ENCODE measurements around the gene SNED1.

SNED1 gene

DNA sequence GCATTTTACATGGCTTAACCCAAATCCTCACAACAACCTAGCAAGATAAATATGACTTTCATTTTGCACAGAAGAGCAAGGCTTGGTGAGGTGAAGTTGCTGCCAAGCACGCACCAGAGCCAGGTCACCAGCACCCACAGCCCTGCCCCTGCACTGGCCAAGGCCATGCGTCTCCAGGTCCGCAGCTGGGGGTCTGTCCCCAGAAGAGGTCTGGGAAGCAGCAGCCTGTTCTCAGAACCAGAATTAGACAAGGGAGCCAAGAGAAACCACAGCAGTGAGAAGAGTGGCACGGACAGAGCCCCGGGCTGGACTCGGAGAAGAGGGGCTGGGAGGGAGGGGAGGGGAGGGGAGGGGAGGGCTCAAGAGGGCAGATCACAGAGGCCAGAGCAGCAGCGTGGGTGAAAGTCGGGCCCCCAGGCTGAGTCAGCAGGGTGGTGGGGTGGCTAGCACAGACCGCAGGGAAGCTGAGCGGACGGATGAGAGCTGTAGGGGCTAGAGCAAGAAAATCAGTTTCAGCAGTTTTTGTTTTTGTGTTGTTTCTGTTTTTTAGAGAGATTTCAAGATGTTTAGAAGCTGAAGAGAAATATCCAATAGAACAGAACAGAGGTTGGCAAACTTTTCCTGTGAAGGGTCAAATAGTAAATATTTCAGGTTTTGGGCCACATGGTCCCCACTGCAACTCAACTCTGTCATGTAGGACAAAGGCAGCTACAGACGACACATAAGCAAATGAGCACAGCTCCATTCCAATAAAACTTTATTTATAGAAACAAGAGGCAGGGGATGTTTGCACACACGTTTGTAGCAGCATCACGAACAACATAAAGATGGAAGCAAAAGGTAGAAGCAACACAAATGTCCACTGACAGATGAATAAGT lies 111.0 kb downstream of the SNED1 start:
- no peak for DNase-seq (ENCODE audit: low spot score)

DNA sequence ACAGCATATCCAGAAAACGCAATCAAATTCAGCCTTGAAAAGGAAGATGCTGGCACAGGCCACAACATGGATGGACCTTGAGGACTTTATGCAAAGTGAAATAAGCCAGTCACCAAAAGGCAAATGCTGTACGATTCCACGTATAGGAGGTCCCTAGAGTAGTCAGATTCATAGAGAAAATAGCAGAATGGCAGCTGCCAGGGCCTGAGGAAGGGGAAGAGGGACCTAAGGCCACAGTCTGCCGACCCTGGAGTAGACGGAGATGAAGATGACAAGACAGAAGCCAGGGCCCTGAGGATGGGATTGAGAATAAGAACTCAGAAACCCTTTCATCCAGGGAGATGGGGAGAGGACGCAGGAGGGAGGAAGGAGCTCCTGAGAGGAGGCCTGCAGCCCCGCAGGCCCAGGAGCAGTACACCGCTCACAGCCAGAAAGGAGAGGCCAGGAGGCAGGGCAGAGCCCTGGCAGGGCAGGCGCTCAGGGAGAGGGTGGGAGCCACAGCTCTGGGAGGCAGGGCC lies 111.7 kb downstream of the SNED1 start:
- no peak for DNase-seq (ENCODE audit: low spot score)

DNA sequence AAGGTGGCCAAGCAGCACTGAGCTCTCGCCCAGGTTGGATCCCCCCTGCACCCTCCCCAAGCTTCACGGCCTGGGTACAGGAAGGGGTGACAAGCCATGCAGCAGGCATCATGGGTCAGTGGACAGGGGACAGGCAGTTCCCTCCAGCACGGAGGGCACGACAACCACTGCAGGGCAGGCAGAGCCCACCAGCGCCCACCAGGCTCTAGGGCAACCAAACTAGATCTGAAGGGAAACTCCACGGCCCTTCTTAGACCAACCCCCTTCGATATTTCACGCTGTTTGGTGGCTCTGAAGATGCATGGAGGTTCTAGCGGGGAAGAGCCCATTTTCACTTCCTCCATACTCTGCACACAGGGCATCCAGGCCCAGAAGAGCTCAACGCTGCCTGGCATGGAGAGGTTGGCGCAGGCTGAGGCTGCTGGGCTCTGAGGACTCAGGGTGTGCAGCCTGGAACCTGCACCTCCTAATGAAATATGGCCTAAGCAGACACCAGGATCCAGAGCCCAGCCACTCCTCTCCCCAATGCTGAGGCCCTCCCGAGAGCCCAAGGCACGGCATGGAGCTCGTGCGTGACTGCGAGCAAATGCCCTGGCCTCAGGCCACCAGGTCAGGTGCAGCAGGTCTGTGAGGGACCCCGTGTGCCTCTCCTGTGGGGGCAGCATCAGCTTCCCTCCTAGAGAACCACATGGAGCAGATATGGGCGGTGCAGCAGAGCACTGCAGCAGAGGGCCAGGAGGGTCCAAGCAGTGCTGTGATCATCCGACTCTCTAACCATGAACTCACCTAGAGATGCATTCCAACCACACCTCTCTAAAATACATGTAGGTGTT lies 112.4 kb downstream of the SNED1 start:
- no peak for DNase-seq (ENCODE audit: low spot score)

DNA sequence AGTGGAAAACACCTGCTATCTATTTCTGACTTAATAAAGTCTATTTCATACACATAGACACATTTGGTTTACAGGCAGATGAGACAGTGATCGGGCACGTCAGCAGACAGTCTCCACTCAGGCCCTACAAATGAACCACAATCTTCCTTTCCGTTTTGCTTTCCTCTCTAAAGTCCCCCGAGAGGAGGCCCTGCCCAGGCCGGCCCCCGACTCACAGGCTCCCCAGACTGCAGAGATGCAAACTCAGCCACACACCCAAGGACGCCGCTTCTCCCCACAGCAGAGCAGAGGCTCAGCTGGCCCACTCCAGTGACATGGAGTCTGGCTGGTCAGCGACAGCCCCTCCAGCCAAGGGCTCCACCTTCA lies 113.0 kb downstream of the SNED1 start:
- no peak for DNase-seq (ENCODE audit: low spot score)

DNA sequence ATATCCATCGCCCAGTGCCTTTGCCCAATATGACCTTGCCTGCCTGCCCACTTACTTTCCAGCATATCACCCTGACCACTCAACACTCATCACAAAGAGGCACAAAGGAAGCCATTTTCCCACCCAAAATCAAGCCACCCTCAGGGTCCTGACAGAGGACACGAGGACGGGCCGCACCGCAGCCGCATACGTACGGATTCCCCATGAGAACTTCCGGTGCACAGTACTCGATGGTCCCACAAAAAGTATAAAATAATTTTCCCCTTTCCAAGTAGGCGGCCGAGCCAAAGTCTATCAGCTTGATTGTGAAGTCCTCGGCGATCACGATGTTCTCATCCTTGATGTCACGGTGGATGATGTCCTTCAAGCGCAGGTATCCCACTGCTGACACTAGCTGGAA lies 113.6 kb downstream of the SNED1 start:
- no peak for DNase-seq (ENCODE audit: low spot score)

DNA sequence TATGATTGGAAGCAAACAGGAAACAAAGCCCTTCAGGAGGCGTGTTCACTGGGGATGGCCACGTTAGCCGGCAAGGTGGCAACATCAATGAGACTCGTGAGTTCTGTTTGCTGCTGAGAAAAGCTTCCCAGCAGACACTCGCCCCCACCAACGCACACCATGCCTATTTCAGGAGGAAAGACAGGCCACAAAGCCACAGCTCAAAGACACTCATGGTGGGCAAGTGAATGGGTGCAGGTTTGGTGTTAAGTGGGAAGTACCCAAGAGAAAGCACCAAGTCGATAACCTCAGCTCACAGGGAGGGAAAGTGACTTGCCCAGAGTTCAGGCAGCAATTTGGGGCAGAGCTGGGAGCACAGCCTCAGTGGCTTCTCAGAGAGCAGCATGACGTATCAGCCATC lies 114.2 kb downstream of the SNED1 start:
- no peak for DNase-seq (ENCODE audit: low spot score)

DNA sequence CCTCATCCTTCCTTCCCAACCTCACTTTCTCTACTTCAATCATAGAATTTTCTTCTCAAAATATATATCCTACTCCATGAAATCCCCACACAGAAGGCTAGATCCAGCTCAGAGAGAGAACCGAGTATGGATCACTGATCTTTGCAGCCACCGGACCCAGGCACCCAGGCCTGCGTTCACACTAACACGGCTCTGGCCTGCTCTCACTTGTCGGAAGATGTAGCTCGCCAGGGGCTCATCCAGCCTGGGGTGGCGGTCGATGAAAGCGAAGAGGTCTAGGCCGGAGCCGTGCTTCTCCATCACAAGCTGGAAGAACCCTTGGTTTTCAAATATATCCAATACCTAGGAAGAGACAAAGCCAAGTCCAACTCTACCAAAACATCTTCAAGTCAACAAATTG lies 116.4 kb downstream of the SNED1 start:
- DNase-seq (ENCODE audit: low spot score) = no peak

DNA sequence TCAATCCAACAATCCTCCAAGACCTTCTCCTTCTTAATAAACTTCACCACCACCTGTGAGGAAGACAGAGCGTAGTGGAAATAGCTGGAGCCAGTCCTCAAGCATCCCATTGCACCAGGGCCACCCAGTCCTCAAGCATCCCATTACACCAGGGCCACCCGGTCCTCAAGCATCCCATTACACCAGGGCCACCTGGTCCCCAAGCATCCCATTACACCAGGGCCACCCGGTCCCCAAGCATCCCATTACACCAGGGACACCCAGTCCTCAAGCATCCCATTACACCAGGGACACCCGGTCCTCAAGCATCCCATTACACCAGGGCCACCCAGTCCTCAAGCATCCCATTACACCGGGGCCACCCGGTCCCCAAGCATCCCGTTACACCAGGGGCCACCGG lies 116.9 kb downstream of the SNED1 start:
- DNase-seq (ENCODE audit: low spot score) = no peak

DNA sequence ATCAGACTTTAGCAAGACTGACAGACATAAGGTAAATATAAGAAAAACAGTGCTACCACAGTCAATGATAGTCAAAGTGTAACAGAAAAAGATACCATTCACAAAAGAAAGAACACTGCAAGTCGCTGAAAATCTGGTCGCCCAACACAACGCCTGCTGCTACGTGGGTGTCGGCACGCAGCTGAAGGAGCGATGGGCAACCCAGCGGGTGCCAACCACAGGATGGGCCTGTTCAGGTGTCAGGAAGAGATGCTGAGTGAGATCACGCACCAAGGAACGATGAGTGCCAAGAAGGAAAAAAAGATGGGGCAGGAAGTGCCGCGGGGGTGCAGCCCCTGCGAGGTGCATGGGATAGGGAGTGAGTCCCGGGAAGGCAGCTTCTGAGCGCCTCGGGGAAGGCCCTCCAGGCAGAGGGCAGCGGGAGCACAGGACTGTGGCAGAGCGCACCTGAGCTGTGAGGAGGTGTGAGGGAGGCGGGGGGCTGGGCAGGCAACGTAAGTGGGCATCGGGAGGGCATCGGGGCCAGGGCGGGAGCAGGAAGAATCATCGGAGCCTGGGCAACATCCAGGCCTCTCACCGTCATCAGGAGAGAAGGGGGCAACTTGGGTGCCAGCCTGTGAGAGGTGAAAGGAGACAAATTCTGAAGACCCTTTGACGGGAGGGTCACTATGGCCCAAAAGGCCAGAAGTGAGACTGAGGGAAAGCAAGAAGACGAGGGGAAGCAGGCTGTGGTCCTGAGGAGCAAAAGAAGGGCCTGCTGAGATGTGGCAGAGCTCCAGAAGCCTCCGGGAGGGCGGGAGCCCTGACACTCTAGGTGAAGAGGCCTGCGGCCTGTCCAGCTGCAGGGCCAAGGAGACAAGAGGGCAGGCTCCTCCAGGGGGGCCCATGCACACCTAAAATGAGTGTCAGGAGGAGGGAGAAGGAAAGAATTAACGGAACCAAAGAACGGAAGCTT lies 118.5 kb downstream of the SNED1 start:
- DNase-seq (ENCODE audit: low spot score) = no peak

DNA sequence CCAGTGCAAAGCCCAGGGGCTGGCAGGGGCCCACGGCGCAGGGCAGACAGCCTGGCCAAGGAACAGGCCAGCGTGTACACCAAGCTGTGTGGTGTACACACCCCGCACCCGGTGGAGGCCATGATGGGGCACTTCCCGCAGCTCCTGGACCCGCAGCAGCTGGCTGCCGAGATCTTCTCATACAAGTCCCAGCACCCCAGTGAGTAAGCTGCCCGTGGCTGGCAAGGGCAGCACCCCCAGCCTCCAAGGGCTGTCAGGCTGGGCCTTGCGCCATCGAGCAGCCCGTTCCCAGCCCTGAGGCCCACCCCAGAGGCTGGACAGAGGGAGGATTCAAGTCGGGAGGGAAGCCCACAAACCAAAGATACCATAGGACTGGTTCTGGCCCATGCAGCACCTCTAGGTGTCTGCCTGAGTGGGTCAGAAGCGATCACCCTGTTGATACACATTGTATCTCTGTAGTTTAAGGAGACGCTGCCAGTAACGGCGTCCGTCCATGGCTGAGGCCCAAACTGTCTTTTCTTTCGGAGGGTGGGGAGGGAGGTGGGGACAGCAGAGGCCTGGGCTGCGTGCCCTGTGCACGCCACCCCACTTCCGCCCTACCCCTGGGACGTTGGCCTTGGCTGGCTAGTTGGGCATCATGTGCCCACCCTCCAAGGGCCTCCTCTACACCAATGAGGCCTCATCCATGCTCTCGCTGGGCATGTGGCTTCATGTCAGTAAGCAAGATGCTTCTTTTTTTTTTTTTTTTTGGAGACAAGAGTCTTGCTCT lies 120.5 kb downstream of the SNED1 start:
- DNase-seq (ENCODE audit: low spot score) = no peak

DNA sequence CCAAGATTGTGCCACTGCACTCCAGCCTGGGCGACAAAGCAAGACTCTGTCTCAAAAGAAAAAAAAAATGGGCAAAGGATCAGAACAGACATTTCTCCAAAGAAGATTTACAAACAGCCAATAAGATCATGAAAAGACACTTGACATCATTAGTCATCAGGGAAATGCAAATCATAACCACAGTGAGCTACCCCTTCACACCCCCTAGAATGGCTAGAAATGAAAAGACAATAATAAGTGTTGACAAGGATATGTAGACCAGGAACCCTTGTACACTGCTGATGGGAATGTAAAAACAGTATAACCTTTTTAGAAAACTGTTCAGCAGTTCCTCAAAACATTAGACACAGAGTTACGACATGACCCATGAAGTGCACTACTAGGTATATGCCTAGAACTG lies 122.0 kb downstream of the SNED1 start:
- no peak for DNase-seq (ENCODE audit: low spot score)

DNA sequence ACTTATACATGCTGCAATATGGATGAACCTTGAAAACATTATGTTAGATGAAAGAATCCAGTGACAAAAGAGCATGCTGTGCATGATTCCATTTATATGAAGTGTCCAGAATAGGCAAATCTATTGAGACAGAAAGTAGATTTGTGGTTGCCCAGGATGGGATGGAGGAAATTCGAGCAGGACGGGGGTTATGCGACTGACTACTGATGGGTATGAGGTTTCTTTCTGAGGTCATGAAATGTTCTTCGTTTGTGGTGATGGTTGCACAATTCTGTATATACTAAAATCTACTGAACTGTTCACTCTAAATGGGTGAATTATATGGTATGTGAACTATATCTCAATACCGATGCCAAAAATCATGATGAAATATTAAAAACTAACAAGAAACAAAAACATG lies 122.6 kb downstream of the SNED1 start:
- no peak for DNase-seq (ENCODE audit: low spot score)

DNA sequence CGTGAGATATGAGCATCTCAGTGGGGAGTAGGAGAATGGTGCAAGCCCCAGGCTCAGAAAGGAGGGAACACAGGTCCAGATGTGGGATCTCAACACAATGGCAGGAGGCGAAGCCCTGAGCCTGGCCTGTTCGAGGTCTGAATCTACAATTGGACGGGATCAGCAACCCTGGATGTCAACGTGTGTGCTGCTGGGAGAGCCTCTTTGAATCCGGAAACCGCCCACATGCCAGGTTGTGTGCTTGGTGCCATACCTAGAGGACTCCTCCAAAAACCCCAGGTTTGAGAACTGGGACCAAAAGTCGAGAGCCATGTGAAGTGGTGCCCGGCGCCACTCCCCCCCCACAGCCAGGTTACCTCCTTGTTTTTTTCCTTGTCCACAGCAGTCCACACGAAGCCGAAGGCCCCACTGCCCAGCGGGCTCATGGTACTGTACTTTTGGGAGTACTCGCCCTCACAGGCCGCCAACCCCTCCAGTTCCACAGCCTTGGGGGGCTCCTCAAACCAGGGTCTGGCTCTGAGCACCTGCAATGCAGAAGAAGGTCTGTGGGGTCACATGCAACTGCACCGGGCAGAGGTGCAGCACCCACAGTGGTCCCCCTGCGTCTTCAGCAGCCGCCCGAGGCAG lies 124.1 kb downstream of the SNED1 start:
- no peak for DNase-seq (ENCODE audit: low spot score)

DNA sequence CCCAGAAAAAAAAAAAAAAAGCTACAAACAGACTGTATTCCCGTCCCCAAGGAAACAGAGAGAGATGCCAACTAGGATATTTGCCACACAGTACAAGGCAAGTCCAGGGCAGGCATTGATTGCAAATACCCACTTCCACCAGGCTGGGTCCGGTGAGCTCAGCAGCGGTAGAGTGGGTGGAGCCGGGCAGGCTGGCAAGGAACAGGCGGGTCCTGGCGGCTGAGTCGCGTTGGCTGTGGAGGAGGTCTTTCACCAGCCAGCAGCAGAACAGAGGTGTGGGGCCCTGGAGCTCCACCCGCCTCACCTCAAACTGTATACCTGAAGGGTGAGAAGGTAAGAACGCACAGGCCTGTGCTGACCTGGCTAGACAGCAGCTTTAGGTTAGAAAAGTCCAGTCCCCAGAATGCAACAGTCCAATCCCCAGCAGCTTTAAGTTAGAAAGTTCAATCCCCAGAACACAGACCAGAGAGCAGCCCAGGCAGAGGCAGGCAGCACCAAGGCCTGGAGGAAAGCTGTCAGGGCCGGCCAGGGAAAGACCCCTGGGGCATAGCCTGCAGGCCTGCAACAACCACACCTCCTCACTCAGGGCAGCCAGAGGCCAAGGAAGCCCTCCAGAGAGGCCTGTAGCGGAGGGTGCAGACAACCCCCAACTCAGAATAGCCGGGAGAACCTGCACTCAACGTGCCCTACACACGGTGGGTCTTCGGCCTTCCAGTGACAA lies 125.6 kb downstream of the SNED1 start:
- DNase-seq (ENCODE audit: low spot score) = no peak

DNA sequence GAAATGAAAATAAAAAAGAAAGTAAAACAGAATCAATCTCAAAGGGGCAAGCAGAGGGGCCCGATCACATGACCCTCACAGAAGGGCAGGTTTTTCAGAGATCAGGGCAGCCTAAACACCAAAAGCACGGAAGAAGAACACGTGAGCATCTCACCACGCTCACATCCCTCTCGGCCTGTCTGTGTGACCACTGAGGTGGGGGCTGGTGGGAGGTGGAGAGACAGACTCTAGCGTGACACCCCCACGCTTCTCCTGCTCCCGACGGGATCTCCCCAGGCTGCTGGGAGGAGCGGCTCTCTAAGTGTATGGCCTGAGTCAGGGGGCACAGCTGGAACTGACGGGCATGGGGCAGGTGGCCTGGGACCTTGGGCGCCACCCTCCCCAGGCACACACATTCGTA lies 127.2 kb downstream of the SNED1 start:
- no peak for DNase-seq (ENCODE audit: low spot score)

DNA sequence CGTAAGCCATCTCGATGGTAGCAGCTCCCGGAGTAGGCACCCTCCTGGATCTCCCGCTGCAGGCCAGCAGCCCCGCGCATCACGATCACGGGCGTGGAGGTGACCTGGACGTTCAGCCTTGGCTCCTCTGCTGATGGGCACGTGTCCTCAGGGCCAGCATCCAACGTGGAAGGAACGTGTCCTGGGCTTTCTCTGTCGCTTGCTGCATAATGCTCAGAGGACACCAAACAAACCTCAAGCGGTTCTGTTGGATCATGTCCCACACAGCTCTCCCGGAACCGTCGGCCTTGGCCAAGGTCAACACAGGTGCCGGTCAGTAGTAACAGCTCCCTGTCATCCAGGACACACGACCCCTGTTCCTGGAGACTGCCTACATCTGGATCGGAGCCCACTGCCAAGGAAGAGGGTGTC lies 127.8 kb downstream of the SNED1 start:
- no peak for DNase-seq (ENCODE audit: low spot score)

DNA sequence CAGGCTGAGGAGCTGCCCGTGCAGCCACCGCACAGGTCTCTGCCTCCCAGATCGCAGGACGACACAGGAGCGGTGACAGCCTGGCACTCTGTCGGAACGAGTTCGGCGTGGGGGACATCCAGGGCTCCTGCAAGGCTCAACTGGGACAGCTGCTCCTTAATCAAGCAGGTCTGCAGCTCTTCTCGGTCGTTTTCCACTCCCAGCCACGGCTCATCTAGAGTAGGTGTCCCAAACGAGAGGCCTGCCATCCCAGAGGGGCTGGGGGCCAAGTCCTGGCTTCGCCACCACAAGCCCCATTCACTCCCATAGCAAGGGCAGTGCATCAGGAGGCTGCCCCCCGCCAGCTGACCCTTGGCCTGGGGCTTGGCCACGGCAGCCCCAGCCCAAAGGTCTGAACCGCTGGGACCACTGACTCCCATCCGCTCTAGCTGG lies 128.4 kb downstream of the SNED1 start:
- DNase-seq (ENCODE audit: low spot score) = no peak

DNA sequence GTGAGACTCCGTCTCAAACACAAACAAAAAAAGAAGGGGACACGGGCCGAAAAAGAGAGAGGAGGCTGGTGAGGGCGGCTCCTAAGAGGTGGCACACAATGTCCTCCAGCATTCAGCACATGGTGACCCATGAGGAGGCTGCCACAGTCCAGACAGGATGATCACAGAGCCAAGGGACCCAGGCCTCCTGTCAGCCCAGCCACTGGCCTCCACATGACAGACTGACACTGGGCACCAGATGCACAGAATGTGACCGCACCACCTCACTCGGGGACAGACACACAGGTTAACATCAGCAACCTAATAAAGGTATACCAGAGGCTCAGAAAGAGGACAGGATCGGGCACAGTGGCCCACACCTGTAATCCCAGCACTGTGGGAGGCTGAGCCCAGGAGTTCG lies 129.8 kb downstream of the SNED1 start:
- DNase-seq (ENCODE audit: low spot score) = no peak

DNA sequence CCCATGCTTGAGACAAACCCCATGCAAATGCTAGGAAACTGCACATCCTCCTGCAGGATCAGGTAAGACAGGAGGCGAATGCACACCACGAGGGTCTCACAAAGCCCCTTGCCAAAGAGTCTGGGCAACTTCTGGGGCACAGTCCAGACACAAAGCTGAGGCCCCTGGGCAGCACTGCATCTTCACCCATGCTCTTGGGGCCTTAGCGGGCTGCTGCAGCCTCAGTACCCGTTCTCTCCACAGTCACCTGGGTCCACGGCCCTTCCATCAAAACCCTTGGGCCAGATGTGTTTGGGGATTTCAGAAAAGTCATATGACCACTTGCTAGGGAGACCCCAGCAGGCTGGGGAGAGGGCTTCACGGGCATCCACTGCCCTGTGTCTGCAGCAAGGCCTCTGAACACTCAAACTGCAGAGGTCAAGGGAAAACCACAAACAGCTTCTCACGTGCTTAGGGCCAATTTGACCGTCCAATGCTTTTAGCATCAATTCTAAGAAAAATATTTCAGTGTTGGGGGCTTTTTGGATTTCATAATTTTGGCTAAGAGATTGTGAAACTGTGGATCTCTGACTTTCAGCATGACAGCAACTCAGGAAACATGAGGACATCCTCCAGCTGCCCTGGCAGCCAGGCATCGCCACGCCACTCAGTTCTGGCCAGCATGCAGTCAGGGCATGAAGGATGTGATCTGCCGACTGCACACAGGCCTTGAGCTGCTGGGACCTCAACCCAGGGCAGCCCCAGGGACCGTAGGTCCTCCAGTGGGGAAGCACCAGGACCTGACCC lies 130.9 kb downstream of the SNED1 start:
- DNase-seq (ENCODE audit: low spot score) = no peak
